Prostate gland (tissue), 2 donors: ENCODE results near the gene FAM184A.

Experiments used
- POLR2AphosphoS5 ChIP-seq: sonication (generic); formaldehyde crosslinking; IDR thresholded peaks from one replicate; pipeline ENCODE4 v1.6.1; 2017; ENCODE audit warnings: antibody characterized with exemption
- TF ChIP-seq, protein P1 (sequence below), 4 experiments: fragments of 200-600 bp in 2 of 4; fragments of 450-650 bp in 2 of 4; sonication (generic) in 2 of 4; IDR thresholded peaks; 1 replicate in 3 of 4; 2 replicates in 1 of 4; pipeline ENCODE4 v1.5.1; 2016 to 2019; ENCODE audit warnings: antibody characterized with exemption in 4 of 4, mild to moderate bottlenecking in 2 of 4, moderate library complexity in 2 of 4

DNA sequence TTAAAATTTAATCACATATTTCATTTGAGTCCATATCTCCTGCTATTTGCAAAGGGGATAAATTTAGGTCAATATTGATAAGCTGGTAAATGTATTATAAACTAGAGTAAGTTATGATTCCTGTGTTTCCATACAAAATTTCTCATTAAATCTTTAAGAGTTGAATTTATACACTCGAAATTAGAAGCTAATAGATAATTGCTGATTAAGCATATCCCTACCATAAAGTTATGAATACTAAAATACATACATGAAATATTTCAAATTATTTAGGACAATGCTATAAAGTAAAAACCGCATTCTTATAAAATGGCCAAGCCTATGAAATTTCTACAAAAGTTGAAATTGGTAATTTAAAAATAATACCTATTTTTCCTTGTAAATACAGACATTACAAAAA, 71.5 kb downstream of the FAM184A start:
- TF ChIP-seq, protein P1, sequence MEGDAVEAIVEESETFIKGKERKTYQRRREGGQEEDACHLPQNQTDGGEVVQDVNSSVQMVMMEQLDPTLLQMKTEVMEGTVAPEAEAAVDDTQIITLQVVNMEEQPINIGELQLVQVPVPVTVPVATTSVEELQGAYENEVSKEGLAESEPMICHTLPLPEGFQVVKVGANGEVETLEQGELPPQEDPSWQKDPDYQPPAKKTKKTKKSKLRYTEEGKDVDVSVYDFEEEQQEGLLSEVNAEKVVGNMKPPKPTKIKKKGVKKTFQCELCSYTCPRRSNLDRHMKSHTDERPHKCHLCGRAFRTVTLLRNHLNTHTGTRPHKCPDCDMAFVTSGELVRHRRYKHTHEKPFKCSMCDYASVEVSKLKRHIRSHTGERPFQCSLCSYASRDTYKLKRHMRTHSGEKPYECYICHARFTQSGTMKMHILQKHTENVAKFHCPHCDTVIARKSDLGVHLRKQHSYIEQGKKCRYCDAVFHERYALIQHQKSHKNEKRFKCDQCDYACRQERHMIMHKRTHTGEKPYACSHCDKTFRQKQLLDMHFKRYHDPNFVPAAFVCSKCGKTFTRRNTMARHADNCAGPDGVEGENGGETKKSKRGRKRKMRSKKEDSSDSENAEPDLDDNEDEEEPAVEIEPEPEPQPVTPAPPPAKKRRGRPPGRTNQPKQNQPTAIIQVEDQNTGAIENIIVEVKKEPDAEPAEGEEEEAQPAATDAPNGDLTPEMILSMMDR (IDR thresholded peaks at IDR 0.05), result no peak
- no peak for TF ChIP-seq POLR2AphosphoS5
